GM21528 (cell line): ENCODE measurements around the gene ROBO1.
"Not testable (repeated sequence)": the region's sequence is repeated elsewhere in the genome, so short reads cannot be mapped to it uniquely, and the experiment has no call there.

Experiments
- ATAC-seq: cut with Tn5 transposase; IDR thresholded peaks from one replicate; pipeline ENCODE4 v1.9.1; 2021; ENCODE audit warnings: mild to moderate bottlenecking, moderate library complexity; ENCODE audit not compliant: unreplicated experiment, low FRiP score

Gene ROBO1

GRCh38 chr3:78900426-78900825 lies 867.4 kb downstream of the ROBO1 start:
- ATAC-seq: no peak

- no peak for ATAC-seq
Observed at GRCh38 chr3:78895528-78895927, 872.3 kb downstream of the ROBO1 start.

- ATAC-seq: no peak
Observed at GRCh38 chr3:78894787-78895186, 873.0 kb downstream of the ROBO1 start.

GRCh38 chr3:78893161-78893560 lies 874.6 kb downstream of the ROBO1 start:
- ATAC-seq: no peak

- no peak for ATAC-seq
Observed at GRCh38 chr3:78889348-78889747, 878.5 kb downstream of the ROBO1 start.

- no peak for ATAC-seq
Observed at GRCh38 chr3:78888635-78889034, 879.2 kb downstream of the ROBO1 start.

GRCh38 chr3:78887547-78888011 lies 880.2 kb downstream of the ROBO1 start:
- ATAC-seq: no peak

GRCh38 chr3:78887029-78887428 lies 880.8 kb downstream of the ROBO1 start:
- ATAC-seq: no peak

- not testable (repeated sequence) for ATAC-seq
Observed at GRCh38 chr3:78884567-78884966, 883.2 kb downstream of the ROBO1 start.

- no peak for ATAC-seq
Observed at GRCh38 chr3:78882251-78882650, 885.5 kb downstream of the ROBO1 start.

- no peak for ATAC-seq
Observed at GRCh38 chr3:78881501-78881900, 886.3 kb downstream of the ROBO1 start.

GRCh38 chr3:78880603-78881461 lies 887.0 kb downstream of the ROBO1 start:
- no peak for ATAC-seq

GRCh38 chr3:78879295-78879860 lies 888.4 kb downstream of the ROBO1 start:
- no peak for ATAC-seq

- ATAC-seq: no peak
Observed at GRCh38 chr3:78878789-78879188, 889.0 kb downstream of the ROBO1 start.

- no peak for ATAC-seq
Observed at GRCh38 chr3:78878011-78878410, 889.8 kb downstream of the ROBO1 start.

GRCh38 chr3:78875851-78876250 lies 891.9 kb downstream of the ROBO1 start:
- ATAC-seq: no peak

GRCh38 chr3:78875436-78875835 lies 892.4 kb downstream of the ROBO1 start:
- ATAC-seq: no peak

- ATAC-seq: no peak
Observed at GRCh38 chr3:78873641-78874040, 894.2 kb downstream of the ROBO1 start.

GRCh38 chr3:78872195-78872594 lies 895.6 kb downstream of the ROBO1 start:
- no peak for ATAC-seq

- ATAC-seq: no peak
Observed at GRCh38 chr3:78871048-78871447, 896.8 kb downstream of the ROBO1 start.

GRCh38 chr3:78870484-78870883 lies 897.3 kb downstream of the ROBO1 start:
- no peak for ATAC-seq

- no peak for ATAC-seq
Observed at GRCh38 chr3:78868570-78868969, 899.2 kb downstream of the ROBO1 start.
